ENCODE measurements around the gene ANKS1A.

GRCh38 chr6:35076997-35077712 lies 188.1 kb downstream of the ANKS1A start:
- TF ChIP-seq POLR2AphosphoS5 (IDR thresholded peaks at IDR 0.05) (no peak), POLR2A (IDR thresholded peaks at IDR 0.05) (no peak), CTCF (IDR thresholded peaks at IDR 0.05 in 8 of 11, conservative IDR thresholded peaks at IDR 0.05 in 3 of 11) (no peak)
